Measurements from ENCODE around the gene RBX1. TPM values are rescaled to one million over a fixed set of nuclear protein-coding genes. Genes with fewer than 3 reads are reported as not detected.

RBX1 gene
- total and polyA plus RNA-seq, 3 experiments from 2014 or later, result 88.3 to 147 (median 88.8) TPM

DNA sequence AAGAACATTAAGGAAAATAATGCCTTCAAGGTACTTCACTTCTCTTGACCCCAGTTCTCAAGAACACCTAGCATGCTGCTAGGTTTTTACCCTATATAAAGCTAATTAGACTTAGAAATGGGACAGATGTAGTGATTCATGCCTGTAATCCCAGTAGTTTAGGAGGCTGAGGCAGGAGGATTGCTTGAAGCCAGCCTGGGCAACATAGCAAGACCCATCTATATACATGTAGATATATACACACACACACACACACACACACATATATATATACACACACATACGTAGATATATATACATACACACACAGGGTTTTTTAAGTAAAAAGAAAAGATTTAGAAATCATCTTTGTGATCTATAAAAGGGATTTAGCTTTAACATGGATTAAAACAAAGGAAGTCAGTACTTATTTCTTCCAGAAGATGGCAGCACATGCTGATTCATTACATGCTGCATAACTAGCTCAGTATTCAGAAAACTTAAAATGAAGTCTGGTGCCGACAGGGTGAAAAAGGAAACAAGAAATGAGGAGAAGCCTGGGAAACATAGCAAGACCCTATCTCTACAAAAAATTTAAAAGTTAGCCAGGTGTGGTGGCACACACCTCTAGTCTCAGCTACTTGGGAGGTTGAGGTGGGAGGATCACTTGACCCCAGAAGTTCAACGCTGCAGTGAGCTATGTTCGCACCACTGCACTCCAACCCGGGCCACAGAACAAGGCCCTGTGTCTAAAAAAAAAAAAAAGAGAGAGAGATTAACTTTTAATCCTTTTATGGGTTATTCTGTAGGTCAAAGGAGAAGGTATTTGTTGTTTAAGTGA lies 28.5 kb upstream of the RBX1 start:
- H3K4me3 ChIP-seq (ENCODE audit: low read length), result no peak overlapping the region
- POLR2A ChIA-PET, result interaction anchor here (0.6 to 1.8 kb wide), 6 partner anchors 29 to 315 kb away, joined by 3 to 17 read pairs (median 8); partner anchors contain the start of genes EP300 and RBX1
- Mint-ChIP-seq H3K27ac (peak overlapping the region in 6 of 8 donors; percentile 1 to 88 (median 74)), H3K4me3 (peak overlapping the region in 6 of 7 donors; percentile 0 to 62 (median 20)), H3K9me3 (no peaks in the 10 kb centered on the region), H3K4me1 (peaks cover 4 to 5% (median 4%) of the 10 kb centered on the region in 3 donors), H3K27me3 (no peaks in the 10 kb centered on the region), H3K36me3 (peaks cover 7 to 63% (median 8%) of the 10 kb centered on the region in 3 donors)
- peaks cover 11% of the 10 kb centered on the region for H3K36me3 ChIP-seq (ENCODE audit: insufficient read depth, low read length)
- CTCF ChIA-PET, result interaction anchor here (0.7 to 6.1 kb wide), 39 partner anchors 8 to 379 kb away, joined by 3 to 66 read pairs (median 4); partner anchors contain the start of genes EP300, RBX1, XPNPEP3 and ZC3H7B
- no peak overlapping the region for H3K27ac ChIP-seq (ENCODE audit: low read depth, low read length)
- H3K9me3 ChIP-seq (ENCODE audit: low read length), result no peaks in the 10 kb centered on the region
- DNase-seq, result peak in 2 of 5 donors; percentile 54 to 61
- peaks cover 4% of the 10 kb centered on the region for H3K4me1 ChIP-seq (ENCODE audit: insufficient read depth, low read length)
- H3K27me3 ChIP-seq (ENCODE audit: insufficient read depth, low read length, poor library complexity, severe bottlenecking), result no peaks in the 10 kb centered on the region

DNA sequence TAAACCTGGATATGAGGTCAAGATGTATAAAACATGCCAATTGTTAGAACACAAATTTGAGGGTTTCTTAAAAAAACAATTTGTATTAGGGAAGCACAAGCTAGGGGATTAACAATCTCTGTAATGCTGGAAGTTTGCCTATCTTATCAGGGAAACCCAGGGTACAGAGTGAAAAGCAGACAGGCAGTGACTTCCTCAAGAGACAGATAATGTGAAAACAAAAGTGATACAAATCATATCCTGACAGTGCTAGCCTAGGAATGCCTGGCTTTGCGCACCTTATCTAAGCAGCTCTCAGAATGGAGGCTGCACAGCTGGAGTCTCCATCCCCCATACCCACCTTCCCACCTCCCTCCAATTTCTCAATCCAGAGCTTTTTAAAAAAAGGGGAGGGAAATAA lies 22.5 kb upstream of the RBX1 start:
- Histone ChIP-seq H3K27ac (ENCODE audit: low read depth, low read length) (no peak overlapping the region), H3K36me3 (ENCODE audit: insufficient read depth, low read length) (peaks cover 12% of the 10 kb centered on the region), H3K4me3 (ENCODE audit: low read length) (no peak overlapping the region), H3K4me1 (ENCODE audit: insufficient read depth, low read length) (no peaks in the 10 kb centered on the region), H3K27me3 (ENCODE audit: insufficient read depth, low read length, poor library complexity, severe bottlenecking) (no peaks in the 10 kb centered on the region), H3K9me3 (ENCODE audit: low read length) (no peaks in the 10 kb centered on the region)
- Mint-ChIP-seq H3K27me3 (no peaks in the 10 kb centered on the region), H3K4me1 (no peaks in the 10 kb centered on the region), H3K27ac (no peak overlapping the region), H3K4me3 (no peak overlapping the region), H3K9me3 (no peaks in the 10 kb centered on the region), H3K36me3 (peaks cover 7 to 70% (median 9%) of the 10 kb centered on the region in 3 donors)
- CTCF ChIA-PET, result interaction anchor here (1.0 to 3.0 kb wide), 2 partner anchors 9 to 309 kb away, joined by 3 to 10 read pairs; no protein-coding TSS in a partner anchor
- no peak for DNase-seq
- POLR2A ChIA-PET, result no interaction called here

GRCh38 chr22:40932396-40932795 lies 18.8 kb upstream of the RBX1 start:
- H3K27ac ChIP-seq (ENCODE audit: low read depth, low read length), result no peak overlapping the region
- CTCF ChIA-PET, result interaction anchor here (1.7 kb wide), 1 partner anchor 305 kb away, joined by 3 read pairs; no protein-coding TSS in a partner anchor
- H3K9me3 Mint-ChIP-seq, result no peaks in the 10 kb centered on the region

DNA sequence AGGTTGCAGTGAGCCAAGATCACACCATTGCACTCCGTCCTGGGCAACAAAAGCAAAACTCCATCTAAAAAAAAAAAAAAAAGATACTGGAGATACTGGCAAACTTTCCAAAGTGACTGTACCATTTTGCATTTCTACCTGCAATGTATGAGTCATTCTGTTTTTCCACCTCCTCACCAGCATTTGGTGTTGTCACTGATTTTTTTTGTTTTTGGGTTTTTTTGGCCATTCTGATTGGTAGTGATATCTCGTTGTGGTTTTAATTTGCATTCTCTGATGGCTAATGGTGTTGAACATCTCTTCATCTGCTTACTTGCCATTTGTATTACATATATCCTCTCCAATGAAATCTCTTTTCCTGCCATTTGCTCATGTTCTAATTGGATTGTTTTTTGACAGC lies 12.0 kb upstream of the RBX1 start:
- H3K27ac Mint-ChIP-seq, result peak overlapping the region in 2 of 8 donors; percentile 8 to 28
- H3K9me3 ChIP-seq (ENCODE audit: low read length), result no peaks in the 10 kb centered on the region

More at GRCh38 chr22:40932396-40932795, 18.8 kb upstream of the RBX1 start:
- H3K36me3 Mint-ChIP-seq, result peaks cover 0 to 41% (median 4%) of the 10 kb centered on the region in 3 donors
- no peak overlapping the region for H3K27ac Mint-ChIP-seq
- H3K27me3 Mint-ChIP-seq, result no peaks in the 10 kb centered on the region
- Histone ChIP-seq H3K4me1 (ENCODE audit: insufficient read depth, low read length) (no peaks in the 10 kb centered on the region), H3K4me3 (ENCODE audit: low read length) (no peak overlapping the region), H3K9me3 (ENCODE audit: low read length) (no peaks in the 10 kb centered on the region), H3K36me3 (ENCODE audit: insufficient read depth, low read length) (peaks cover 3% of the 10 kb centered on the region), H3K27me3 (ENCODE audit: insufficient read depth, low read length, poor library complexity, severe bottlenecking) (no peaks in the 10 kb centered on the region)
- no peaks in the 10 kb centered on the region for H3K4me1 Mint-ChIP-seq
- no peak overlapping the region for H3K4me3 Mint-ChIP-seq
- no peak for DNase-seq
- POLR2A ChIA-PET, result interaction anchor here (0.7 kb wide), 1 partner anchor 1025 kb away, joined by 4 read pairs; no protein-coding TSS in a partner anchor

GRCh38 chr22:40951795-40952605 lies 822 bp downstream of the RBX1 start:
- CTCF ChIA-PET, result interaction anchor here (0.7 to 1.6 kb wide), 6 partner anchors 29 to 349 kb away, joined by 3 to 10 read pairs (median 4); partner anchors contain the start of genes EP300 and ZC3H7B
- POLR2A ChIA-PET, result interaction anchor here (0.6 to 3.5 kb wide), 14 partner anchors 21 to 568 kb away, joined by 3 to 78 read pairs (median 5); partner anchors contain the start of genes EP300, PHF5A, RANGAP1 and ST13

More for the DNA sequence above, 12.0 kb upstream of the RBX1 start:
- H3K36me3 ChIP-seq (ENCODE audit: insufficient read depth, low read length), result no peaks in the 10 kb centered on the region
- H3K27me3 ChIP-seq (ENCODE audit: insufficient read depth, low read length, poor library complexity, severe bottlenecking), result no peaks in the 10 kb centered on the region
- DNase-seq, result no peak
- no peak overlapping the region for H3K27ac ChIP-seq (ENCODE audit: low read depth, low read length)
- Mint-ChIP-seq H3K36me3 (peaks cover 0 to 2% (median 0%) of the 10 kb centered on the region in 3 donors), H3K4me3 (no peak overlapping the region), H3K9me3 (no peaks in the 10 kb centered on the region), H3K27me3 (no peaks in the 10 kb centered on the region), H3K4me1 (peaks cover 4 to 6% (median 5%) of the 10 kb centered on the region in 3 donors)
- ChIA-PET POLR2A (no interaction called here), CTCF (no interaction called here)
- H3K4me1 ChIP-seq (ENCODE audit: insufficient read depth, low read length), result no peaks in the 10 kb centered on the region
- H3K4me3 ChIP-seq (ENCODE audit: low read length), result no peak overlapping the region

GRCh38 chr22:40953471-40953870 lies 2.3 kb downstream of the RBX1 start:
- peaks cover 0 to 51% (median 4%) of the 10 kb centered on the region in 3 donors for H3K36me3 Mint-ChIP-seq
- peak overlapping the region in 5 of 8 donors; percentile 38 to 93 (median 70) for H3K27ac Mint-ChIP-seq
- H3K9me3 Mint-ChIP-seq, result peaks cover 0 to 2% (median 0%) of the 10 kb centered on the region in 5 donors
- H3K4me1 Mint-ChIP-seq, result peaks cover 35 to 54% (median 53%) of the 10 kb centered on the region in 3 donors
- no peak overlapping the region for H3K4me3 ChIP-seq (ENCODE audit: low read length)
- POLR2A ChIA-PET, result interaction anchor here (3.5 kb wide), 1 partner anchor 138 kb away, joined by 78 read pairs; the partner anchor contains the start of gene EP300
- H3K9me3 ChIP-seq (ENCODE audit: low read length), result no peaks in the 10 kb centered on the region
- CTCF ChIA-PET, result no interaction called here
- H3K4me3 Mint-ChIP-seq, result peak overlapping the region in 5 of 7 donors; percentile 9 to 65 (median 47)
- H3K27me3 ChIP-seq (ENCODE audit: insufficient read depth, low read length, poor library complexity, severe bottlenecking), result no peaks in the 10 kb centered on the region
- H3K36me3 ChIP-seq (ENCODE audit: insufficient read depth, low read length), result peaks cover 9% of the 10 kb centered on the region
- H3K27me3 Mint-ChIP-seq, result peaks cover 0 to 6% of the 10 kb centered on the region in 2 donors
- H3K27ac ChIP-seq (ENCODE audit: low read depth, low read length), result no peak overlapping the region
- H3K4me1 ChIP-seq (ENCODE audit: insufficient read depth, low read length), result peaks cover 20% of the 10 kb centered on the region
- no peak for DNase-seq

More at GRCh38 chr22:40951795-40952605, 822 bp downstream of the RBX1 start:
- Histone ChIP-seq H3K4me1 (ENCODE audit: insufficient read depth, low read length) (peaks cover 20% of the 10 kb centered on the region), H3K4me3 (ENCODE audit: low read length) (peak overlapping the region; percentile 62), H3K27ac (ENCODE audit: low read depth, low read length) (peak overlapping the region; percentile 83), H3K27me3 (ENCODE audit: insufficient read depth, low read length, poor library complexity, severe bottlenecking) (no peaks in the 10 kb centered on the region), H3K9me3 (ENCODE audit: low read length) (no peaks in the 10 kb centered on the region), H3K36me3 (ENCODE audit: insufficient read depth, low read length) (peaks cover 9% of the 10 kb centered on the region)
- Mint-ChIP-seq H3K9me3 (peaks cover 0 to 2% (median 0%) of the 10 kb centered on the region in 5 donors), H3K4me3 (peak overlapping the region; percentile 92 to 100 (median 98)), H3K27ac (peak overlapping the region; percentile 93 to 100 (median 99)), H3K4me1 (peaks cover 31 to 48% (median 46%) of the 10 kb centered on the region in 3 donors), H3K36me3 (peaks cover 0 to 42% (median 4%) of the 10 kb centered on the region in 3 donors), H3K27me3 (peaks cover 0 to 6% of the 10 kb centered on the region in 2 donors)
- peak in 1 of 5 donors; percentile 13 for DNase-seq

- Mint-ChIP-seq H3K27ac (peak overlapping the region in 4 of 8 donors; percentile 68 to 93 (median 72)), H3K36me3 (peaks cover 0 to 54% (median 4%) of the 10 kb centered on the region in 3 donors), H3K27me3 (peaks cover 0 to 6% of the 10 kb centered on the region in 2 donors), H3K4me1 (peaks cover 36 to 58% (median 55%) of the 10 kb centered on the region in 3 donors), H3K4me3 (peak overlapping the region in 1 of 7 donors; percentile 47), H3K9me3 (peaks cover 0 to 2% (median 0%) of the 10 kb centered on the region in 5 donors)
- no peak for DNase-seq
- no peaks in the 10 kb centered on the region for H3K27me3 ChIP-seq (ENCODE audit: insufficient read depth, low read length, poor library complexity, severe bottlenecking)
- H3K4me1 ChIP-seq (ENCODE audit: insufficient read depth, low read length), result peaks cover 20% of the 10 kb centered on the region
- peaks cover 9% of the 10 kb centered on the region for H3K36me3 ChIP-seq (ENCODE audit: insufficient read depth, low read length)
- H3K27ac ChIP-seq (ENCODE audit: low read depth, low read length), result no peak overlapping the region
- CTCF ChIA-PET, result no interaction called here
- H3K9me3 ChIP-seq (ENCODE audit: low read length), result no peaks in the 10 kb centered on the region
- POLR2A ChIA-PET, result no interaction called here
- no peak overlapping the region for H3K4me3 ChIP-seq (ENCODE audit: low read length)
Observed at GRCh38 chr22:40954113-40954512, 2.9 kb downstream of the RBX1 start.

Measured in CD8-positive, alpha-beta memory T cell (primary cell).